ENCODE measurements around the gene GLO1. TPM values are rescaled to one million over a fixed set of nuclear protein-coding genes. Genes with fewer than 3 reads are reported as not detected.

The GLO1 gene
- total and polyA plus RNA-seq, 2 experiments from 2014 or later: 273 TPM

DNA sequence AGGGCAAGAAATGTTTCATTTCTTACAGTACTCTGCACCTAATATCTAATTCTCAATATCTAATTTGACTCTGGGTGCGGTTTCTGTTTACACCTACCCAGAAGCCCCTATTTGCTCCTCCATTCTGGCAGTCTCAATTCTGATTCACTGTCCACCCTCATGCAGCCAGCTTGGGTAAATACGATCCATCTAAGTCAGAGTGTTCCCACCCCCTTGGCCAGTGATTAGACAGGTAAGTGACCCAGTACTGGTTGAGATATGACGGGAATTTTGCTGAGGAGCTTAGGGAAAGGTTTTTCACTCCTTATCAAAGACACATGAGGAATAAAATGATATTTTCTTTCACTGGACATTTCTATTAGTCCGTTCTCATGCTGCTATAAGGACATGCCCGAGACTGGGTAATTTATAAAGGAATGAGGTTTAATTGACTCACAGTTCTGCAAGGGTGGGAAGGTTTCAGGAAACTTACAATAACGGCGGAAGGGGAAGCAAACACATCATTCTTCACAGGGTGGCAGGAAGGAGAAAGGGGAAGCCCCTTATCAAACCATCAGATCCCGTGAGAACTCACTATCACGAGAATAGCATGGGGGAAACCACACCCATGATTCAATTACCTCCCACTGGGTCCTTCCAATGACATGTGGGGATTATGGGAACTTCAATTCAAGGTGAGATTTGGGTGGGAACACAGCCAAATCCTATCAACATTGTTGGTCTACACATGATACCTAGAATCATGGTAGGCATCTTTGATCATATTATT lies 29.4 kb downstream of the GLO1 start:
- Histone ChIP-seq H3K79me2 (replicated peaks; ENCODE audit: insufficient read depth) (no peaks in the 10 kb centered on the region), H3K4me1 (ENCODE audit: insufficient read depth) (no peaks in the 10 kb centered on the region), H3K9me2 (ENCODE audit: insufficient read depth) (no peaks in the 10 kb centered on the region), H3K4me3 (no peak overlapping the region), H3K27me3 (ENCODE audit: insufficient read depth) (no peaks in the 10 kb centered on the region), H4K20me1 (replicated peaks; ENCODE audit: insufficient read depth) (peaks cover 16% of the 10 kb centered on the region; the same call in 1 of the 2 replicates), H3K27ac (ENCODE audit: low read depth) (no peak overlapping the region), H3F3A (replicated peaks; ENCODE audit: low read depth) (no peaks in the 10 kb centered on the region; the same call in 1 of the 2 replicates), H3K36me3 (ENCODE audit: insufficient read depth) (peaks cover 8% of the 10 kb centered on the region), H2AFZ (no peak overlapping the region), H3K4me2 (no peak overlapping the region)
- no peak overlapping the region for H3K27ac Mint-ChIP-seq
- ATAC-seq: no peak
- H3K4me1 Mint-ChIP-seq: no peaks in the 10 kb centered on the region; the same call in 2 of the 3 replicates
- no peaks in the 10 kb centered on the region for H3K9me3 Mint-ChIP-seq
- no peak for TF ChIP-seq STAT1 (IDR thresholded peaks at IDR 0.05; ENCODE audit: unreplicated experiment)
- TF ChIP-seq, protein P1, sequence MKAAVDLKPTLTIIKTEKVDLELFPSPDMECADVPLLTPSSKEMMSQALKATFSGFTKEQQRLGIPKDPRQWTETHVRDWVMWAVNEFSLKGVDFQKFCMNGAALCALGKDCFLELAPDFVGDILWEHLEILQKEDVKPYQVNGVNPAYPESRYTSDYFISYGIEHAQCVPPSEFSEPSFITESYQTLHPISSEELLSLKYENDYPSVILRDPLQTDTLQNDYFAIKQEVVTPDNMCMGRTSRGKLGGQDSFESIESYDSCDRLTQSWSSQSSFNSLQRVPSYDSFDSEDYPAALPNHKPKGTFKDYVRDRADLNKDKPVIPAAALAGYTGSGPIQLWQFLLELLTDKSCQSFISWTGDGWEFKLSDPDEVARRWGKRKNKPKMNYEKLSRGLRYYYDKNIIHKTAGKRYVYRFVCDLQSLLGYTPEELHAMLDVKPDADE (IDR thresholded peaks at IDR 0.05): no peak
- no peak for TF ChIP-seq NANOG (IDR thresholded peaks at IDR 0.05; ENCODE audit: borderline replicate concordance)
- no peak for TF ChIP-seq EZH2phosphoT487 (IDR thresholded peaks at IDR 0.05; ENCODE audit: unreplicated experiment)
- no peak for TF ChIP-seq JUNB (IDR thresholded peaks at IDR 0.05; ENCODE audit: unreplicated experiment)
- TF ChIP-seq, protein P2, sequence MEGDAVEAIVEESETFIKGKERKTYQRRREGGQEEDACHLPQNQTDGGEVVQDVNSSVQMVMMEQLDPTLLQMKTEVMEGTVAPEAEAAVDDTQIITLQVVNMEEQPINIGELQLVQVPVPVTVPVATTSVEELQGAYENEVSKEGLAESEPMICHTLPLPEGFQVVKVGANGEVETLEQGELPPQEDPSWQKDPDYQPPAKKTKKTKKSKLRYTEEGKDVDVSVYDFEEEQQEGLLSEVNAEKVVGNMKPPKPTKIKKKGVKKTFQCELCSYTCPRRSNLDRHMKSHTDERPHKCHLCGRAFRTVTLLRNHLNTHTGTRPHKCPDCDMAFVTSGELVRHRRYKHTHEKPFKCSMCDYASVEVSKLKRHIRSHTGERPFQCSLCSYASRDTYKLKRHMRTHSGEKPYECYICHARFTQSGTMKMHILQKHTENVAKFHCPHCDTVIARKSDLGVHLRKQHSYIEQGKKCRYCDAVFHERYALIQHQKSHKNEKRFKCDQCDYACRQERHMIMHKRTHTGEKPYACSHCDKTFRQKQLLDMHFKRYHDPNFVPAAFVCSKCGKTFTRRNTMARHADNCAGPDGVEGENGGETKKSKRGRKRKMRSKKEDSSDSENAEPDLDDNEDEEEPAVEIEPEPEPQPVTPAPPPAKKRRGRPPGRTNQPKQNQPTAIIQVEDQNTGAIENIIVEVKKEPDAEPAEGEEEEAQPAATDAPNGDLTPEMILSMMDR (conservative IDR thresholded peaks at IDR 0.05; ENCODE audit: low read depth in 2 of 2): no peak
- no peak for TF ChIP-seq ZNF331 (CRISPR knock-in tag; IDR thresholded peaks at IDR 0.05; ENCODE audit: low read depth)
- TF ChIP-seq, protein P3, sequence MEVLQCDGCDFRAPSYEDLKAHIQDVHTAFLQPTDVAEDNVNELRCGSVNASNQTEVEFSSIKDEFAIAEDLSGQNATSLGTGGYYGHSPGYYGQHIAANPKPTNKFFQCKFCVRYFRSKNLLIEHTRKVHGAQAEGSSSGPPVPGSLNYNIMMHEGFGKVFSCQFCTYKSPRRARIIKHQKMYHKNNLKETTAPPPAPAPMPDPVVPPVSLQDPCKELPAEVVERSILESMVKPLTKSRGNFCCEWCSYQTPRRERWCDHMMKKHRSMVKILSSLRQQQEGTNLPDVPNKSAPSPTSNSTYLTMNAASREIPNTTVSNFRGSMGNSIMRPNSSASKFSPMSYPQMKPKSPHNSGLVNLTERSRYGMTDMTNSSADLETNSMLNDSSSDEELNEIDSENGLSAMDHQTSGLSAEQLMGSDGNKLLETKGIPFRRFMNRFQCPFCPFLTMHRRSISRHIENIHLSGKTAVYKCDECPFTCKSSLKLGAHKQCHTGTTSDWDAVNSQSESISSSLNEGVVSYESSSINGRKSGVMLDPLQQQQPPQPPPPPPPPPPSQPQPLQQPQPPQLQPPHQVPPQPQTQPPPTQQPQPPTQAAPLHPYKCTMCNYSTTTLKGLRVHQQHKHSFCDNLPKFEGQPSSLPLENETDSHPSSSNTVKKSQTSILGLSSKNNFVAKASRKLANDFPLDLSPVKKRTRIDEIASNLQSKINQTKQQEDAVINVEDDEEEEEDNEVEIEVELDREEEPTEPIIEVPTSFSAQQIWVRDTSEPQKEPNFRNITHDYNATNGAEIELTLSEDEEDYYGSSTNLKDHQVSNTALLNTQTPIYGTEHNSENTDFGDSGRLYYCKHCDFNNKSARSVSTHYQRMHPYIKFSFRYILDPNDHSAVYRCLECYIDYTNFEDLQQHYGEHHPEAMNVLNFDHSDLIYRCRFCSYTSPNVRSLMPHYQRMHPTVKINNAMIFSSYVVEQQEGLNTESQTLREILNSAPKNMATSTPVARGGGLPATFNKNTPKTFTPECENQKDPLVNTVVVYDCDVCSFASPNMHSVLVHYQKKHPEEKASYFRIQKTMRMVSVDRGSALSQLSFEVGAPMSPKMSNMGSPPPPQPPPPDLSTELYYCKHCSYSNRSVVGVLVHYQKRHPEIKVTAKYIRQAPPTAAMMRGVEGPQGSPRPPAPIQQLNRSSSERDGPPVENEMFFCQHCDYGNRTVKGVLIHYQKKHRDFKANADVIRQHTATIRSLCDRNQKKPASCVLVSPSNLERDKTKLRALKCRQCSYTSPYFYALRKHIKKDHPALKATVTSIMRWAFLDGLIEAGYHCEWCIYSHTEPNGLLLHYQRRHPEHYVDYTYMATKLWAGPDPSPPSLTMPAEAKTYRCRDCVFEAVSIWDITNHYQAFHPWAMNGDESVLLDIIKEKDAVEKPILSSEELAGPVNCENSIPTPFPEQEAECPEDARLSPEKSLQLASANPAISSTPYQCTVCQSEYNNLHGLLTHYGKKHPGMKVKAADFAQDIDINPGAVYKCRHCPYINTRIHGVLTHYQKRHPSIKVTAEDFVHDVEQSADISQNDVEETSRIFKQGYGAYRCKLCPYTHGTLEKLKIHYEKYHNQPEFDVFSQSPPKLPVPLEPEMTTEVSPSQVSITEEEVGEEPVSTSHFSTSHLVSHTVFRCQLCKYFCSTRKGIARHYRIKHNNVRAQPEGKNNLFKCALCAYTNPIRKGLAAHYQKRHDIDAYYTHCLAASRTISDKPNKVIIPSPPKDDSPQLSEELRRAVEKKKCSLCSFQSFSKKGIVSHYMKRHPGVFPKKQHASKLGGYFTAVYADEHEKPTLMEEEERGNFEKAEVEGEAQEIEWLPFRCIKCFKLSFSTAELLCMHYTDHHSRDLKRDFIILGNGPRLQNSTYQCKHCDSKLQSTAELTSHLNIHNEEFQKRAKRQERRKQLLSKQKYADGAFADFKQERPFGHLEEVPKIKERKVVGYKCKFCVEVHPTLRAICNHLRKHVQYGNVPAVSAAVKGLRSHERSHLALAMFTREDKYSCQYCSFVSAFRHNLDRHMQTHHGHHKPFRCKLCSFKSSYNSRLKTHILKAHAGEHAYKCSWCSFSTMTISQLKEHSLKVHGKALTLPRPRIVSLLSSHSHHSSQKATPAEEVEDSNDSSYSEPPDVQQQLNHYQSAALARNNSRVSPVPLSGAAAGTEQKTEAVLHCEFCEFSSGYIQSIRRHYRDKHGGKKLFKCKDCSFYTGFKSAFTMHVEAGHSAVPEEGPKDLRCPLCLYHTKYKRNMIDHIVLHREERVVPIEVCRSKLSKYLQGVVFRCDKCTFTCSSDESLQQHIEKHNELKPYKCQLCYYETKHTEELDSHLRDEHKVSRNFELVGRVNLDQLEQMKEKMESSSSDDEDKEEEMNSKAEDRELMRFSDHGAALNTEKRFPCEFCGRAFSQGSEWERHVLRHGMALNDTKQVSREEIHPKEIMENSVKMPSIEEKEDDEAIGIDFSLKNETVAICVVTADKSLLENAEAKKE (CRISPR knock-in tag; IDR thresholded peaks at IDR 0.05): no peak
- no peak for TF ChIP-seq CREB1 (CRISPR knock-in tag; IDR thresholded peaks at IDR 0.05; ENCODE audit: low read depth)
- no peak for TF ChIP-seq EZH2 (IDR thresholded peaks at IDR 0.05; ENCODE audit: low read depth, unreplicated experiment)
- no peak for TF ChIP-seq POLR2AphosphoS5 (IDR thresholded peaks at IDR 0.05; ENCODE audit: low read depth)
- TF ChIP-seq, protein P4, sequence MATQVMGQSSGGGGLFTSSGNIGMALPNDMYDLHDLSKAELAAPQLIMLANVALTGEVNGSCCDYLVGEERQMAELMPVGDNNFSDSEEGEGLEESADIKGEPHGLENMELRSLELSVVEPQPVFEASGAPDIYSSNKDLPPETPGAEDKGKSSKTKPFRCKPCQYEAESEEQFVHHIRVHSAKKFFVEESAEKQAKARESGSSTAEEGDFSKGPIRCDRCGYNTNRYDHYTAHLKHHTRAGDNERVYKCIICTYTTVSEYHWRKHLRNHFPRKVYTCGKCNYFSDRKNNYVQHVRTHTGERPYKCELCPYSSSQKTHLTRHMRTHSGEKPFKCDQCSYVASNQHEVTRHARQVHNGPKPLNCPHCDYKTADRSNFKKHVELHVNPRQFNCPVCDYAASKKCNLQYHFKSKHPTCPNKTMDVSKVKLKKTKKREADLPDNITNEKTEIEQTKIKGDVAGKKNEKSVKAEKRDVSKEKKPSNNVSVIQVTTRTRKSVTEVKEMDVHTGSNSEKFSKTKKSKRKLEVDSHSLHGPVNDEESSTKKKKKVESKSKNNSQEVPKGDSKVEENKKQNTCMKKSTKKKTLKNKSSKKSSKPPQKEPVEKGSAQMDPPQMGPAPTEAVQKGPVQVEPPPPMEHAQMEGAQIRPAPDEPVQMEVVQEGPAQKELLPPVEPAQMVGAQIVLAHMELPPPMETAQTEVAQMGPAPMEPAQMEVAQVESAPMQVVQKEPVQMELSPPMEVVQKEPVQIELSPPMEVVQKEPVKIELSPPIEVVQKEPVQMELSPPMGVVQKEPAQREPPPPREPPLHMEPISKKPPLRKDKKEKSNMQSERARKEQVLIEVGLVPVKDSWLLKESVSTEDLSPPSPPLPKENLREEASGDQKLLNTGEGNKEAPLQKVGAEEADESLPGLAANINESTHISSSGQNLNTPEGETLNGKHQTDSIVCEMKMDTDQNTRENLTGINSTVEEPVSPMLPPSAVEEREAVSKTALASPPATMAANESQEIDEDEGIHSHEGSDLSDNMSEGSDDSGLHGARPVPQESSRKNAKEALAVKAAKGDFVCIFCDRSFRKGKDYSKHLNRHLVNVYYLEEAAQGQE (IDR thresholded peaks at IDR 0.05; ENCODE audit: unreplicated experiment): no peak
- TF ChIP-seq ZNF114 (CRISPR knock-in tag; IDR thresholded peaks at IDR 0.05): no peak
- peaks cover 30% of the 10 kb centered on the region for H3K36me3 Mint-ChIP-seq (ENCODE audit: low read depth)
- H3K4me3 Mint-ChIP-seq: no peak overlapping the region
- no peak for DNase-seq (ENCODE audit: low spot score)
- H3K27me3 Mint-ChIP-seq (ENCODE audit: insufficient read depth, low read depth, poor library complexity): no peaks in the 10 kb centered on the region

Data from GM23338 (cell line).